NCI-H345 treated with DMSO at 0.1 percent for 48 hours (cell line): Measurements from ENCODE around the gene IPMK.
"Not testable (repeated sequence)": the region's sequence is repeated elsewhere in the genome, so short reads cannot be mapped to it uniquely, and the experiment has no call there.

Source experiments
- DNase-seq: peaks from one replicate; lab custom pipeline; 2025; ENCODE audit not compliant: unreplicated experiment; lab: John Stamatoyannopoulos, UW

The IPMK gene

DNA sequence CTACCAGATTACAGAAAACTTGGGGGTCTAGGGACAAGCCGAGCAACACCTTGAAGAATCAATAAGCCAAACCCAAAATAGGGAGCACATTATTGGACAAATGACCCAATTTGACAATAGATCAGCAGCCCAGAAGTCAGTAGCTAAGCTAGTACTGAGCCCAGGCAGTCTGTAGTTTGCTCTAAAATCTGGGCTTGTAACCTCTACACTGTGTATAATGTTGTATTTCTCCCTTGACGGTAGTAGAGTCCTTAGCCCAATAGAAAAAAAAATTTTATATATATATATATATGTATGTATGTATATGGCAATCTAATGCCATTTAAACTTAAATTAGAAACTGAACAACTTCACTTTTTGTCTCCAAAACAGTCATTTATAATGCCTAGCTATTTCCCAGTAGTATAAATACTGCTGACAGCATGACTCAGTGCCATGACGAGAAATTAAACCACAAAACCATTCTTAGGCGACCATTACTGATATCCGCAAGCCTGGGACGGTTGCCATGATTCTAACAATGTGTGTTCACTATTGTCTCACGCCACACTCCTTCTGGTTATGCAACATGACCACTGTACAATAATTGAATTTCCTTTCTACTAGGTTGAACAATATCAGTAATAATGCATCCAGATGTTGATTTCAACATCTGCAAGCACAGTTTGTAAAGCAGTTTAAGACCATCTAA lies 110.5 kb downstream of the IPMK start:
- no peak for DNase-seq

DNA sequence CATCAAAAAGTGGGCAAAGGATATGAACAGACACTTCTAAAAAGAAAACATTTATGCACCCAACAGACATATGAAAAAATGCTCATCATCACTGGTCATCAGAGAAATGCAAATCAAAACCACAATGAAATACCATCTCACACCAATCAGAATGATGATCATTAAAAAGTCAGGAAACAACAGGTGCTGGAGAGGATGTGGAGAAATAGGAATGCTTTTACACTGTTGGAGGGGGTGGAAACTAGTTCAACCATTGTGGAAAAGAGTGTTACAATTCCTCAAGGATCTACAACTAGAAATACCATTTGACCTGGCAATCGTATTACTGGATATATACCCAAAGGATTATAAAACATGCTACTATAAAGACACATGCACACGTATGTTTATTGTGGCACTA lies 111.8 kb downstream of the IPMK start:
- not testable (repeated sequence) for DNase-seq

DNA sequence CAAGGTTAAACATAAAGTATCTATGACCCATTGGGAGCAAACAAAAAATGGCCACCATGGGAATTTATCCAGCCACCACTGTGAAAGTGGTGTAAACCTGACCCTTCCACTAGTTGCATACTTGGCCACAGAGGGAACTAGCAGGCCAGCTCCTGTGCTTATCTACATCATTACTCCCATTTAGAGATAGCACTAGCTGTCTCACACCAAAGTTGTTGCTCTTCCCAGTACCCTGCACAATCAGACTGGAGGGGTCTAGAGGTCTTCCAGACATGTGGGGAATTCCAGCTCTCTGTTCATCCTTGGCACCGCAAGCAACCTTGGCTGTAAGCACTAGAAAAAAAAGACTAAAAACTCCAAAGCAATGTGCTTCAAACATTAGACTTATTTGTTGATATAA lies 113.9 kb downstream of the IPMK start:
- no peak for DNase-seq

DNA sequence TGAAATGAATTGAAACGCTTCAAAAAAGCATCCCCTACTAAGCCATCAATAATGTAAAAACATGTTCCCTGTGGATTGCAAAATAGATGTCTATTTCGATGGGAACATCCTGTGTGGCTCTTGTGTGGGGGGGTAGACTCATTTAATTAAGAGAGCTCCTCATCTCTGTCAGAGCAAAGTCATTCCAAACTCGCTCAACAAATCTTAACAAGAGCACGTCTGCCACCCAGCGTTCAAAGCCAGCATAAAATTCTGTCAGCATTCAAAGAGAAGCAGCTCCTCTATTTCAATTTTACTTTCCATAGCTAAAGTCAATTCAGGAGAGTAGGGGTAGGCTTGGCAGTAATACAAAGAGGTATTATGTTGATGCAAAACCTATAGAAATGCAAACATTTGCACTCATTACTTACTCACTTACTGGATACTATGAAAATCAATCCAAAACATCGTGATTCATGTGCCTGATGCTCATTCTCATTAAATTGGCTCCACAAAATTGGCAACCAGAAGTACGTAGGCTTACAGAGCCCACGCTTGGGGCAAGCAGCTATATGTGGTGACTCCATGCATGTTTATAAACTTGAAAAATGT lies 114.9 kb downstream of the IPMK start:
- no peak for DNase-seq

DNA sequence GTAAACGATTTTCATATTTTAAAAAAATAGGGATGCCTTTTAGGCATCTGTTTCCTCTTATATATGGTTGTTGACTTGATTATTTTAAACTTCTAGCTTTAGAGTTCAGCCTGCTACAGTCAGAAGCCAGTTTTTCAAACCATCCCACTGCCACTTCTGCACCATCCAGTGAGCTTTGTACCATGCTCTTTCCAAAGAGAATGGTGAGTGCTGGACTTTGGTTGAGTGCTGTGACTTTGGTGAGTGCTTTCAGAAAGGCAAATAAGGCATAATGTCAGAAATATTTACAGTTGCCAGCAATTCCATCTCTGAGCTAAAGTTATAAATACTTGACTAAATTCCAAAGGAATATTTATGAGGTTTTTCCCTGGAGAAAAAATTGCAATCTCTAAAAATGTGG lies 117.4 kb downstream of the IPMK start:
- no peak for DNase-seq

DNA sequence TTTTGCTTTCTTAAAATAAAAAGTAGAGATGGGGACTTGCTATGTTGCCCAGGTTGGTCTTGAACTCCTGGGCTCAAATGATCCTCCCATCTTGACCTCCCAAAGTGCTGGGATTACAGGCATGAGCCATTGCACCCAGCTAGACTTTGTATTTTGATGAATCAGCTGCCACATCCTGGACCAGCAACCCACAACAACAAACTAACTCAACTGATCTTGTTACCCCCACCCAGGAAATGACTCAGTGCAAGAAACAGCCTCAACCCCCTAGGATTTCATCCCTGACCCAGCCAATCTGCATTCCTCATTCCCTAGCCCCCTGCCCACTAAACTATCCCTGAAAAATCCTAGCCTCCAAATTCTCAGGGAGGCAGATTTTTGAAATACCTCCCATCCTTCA lies 123.8 kb downstream of the IPMK start:
- no peak for DNase-seq
